ENCODE data around the gene RORC.
"Not testable (repeated sequence)": the region's sequence is repeated elsewhere in the genome, so short reads cannot be mapped to it uniquely, and the experiment has no call there.

The RORC gene

DNA sequence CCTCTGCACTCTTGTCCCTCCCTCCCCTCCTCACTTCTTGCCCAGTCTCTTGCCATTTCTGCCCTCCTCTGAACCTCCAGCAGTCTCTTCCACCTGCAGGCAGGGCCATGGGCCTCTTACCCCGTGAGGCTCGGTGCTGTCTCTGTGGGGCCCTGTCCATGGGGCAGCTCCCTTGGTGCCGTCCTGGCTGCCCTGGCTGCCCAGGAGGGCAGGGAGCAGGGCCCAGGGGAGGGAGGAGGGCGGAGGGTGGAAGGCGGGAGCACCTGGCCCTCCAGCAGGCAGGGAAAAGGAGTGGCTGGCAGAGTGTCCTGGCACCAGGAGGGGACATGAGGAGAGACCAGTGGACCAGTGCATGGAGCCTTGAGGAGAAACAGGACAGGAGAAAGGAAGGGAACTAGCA lies at the start of gene RORC:
TSS of gene RORC (minus strand) at position 198 of the 400 bp plus-strand sequence. CDS start at position 160, 38 bp downstream.
- in situ Hi-C loops (cut with MboI; ENCODE audit: low sequenced_read_pairs): no loop called here

GRCh38 chr1:151875419-151876097 lies 44.0 kb upstream of the RORC start:
- in situ Hi-C loops (cut with MboI; ENCODE audit: low sequenced_read_pairs): no loop called here

DNA sequence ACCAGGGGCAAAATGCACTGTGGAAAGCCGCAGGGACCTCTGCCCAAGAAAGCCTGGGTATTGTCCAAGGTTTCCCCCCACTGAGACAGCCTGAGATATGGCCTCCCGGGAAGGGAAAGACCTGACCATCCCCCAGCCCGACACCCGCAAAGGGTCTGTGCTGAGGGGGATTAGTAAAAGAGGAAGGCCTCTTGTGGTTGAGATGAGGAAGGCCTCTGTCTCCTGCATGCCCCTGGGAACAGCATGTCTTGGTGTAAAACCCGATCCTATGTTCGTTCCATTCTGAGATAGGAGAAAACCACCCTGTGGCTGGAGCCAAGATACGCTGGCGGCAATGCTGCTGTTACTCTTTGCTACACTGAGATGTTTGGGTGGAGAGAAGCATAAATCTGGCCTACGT lies 41.2 kb upstream of the RORC start:
- in situ Hi-C loops (cut with MboI; ENCODE audit: low sequenced_read_pairs): not testable (repeated sequence)

- in situ Hi-C loops (cut with MboI; ENCODE audit: low sequenced_read_pairs): no loop called here
These were observed 39.9 kb upstream of the RORC start for GRCh38 chr1:151871284-151872030.

DNA sequence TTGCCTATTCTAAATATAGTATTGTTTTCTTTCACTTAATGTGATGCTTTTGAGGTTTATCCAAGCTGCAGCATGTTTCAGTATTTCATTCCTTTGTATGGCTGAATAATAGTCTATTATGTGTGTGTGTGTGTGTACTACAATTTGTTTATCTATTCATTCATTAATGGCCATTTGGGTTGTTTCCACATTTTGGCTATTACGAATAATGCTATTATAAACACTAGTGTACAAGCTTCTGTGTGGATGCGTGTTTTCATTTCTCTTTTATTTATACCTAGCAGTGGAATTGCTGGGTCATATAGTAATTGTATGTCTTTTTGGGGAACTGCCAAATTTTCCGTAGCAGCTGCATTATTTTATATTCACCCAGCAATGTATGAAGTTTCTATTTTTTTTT lies 36.9 kb upstream of the RORC start:
- in situ Hi-C loops (cut with MboI; ENCODE audit: low sequenced_read_pairs): no loop called here

DNA sequence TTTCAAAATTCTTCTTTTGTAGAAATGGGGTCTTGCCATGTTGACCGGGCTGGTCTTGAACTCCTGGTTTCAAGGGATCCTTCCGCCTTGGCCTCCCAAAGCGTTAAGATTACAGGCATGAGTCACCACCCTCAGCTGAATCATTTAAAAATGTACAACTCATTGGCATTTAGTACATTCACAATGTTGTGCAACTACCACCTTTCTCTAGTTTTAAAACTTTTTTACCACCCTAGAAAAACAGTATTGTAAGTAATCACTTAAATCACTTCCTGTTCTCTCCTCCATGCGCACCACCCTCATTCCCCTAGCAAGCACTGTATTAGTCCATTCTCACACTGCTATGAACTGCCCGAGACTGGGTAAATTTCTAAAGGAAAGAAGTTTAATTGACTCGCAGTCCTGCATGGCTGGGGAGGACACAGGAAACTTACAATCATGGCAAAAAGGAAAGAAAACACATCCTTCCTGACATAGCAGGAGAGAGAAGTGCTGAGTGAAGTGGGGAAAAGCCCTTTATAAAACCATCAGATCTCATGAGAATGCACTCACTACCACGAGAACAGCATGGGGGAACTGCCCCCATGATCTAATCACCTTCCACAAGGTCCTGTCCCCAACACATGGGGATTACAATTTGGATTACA lies 36.3 kb upstream of the RORC start:
- in situ Hi-C loops (cut with MboI; ENCODE audit: low sequenced_read_pairs): no loop called here

DNA sequence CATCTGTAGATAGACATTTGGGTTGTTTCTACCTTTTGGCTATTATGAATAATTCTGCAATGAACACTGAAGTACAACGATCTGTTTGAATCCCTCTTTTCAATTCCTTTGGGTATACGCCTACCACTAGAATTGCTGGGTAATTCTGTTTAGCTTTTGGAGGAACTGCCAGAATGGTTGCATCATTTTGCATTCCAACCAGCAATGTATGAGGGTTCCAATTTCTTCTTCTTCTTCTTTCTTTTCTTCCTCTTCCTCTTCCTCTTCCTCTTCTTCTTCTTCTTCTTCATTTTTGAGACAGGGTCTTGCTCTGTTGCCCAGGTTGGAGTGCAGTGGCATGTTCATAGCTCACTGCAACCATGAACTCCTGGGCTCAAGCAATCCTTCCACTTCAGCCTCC lies 35.7 kb upstream of the RORC start:
- in situ Hi-C loops (cut with MboI; ENCODE audit: low sequenced_read_pairs): no loop called here

- in situ Hi-C loops (cut with MboI; ENCODE audit: low sequenced_read_pairs): no loop called here
These were observed 32.8 kb upstream of the RORC start for GRCh38 chr1:151864411-151864810.

- in situ Hi-C loops (cut with MboI; ENCODE audit: low sequenced_read_pairs): no loop called here
These were observed 31.0 kb upstream of the RORC start for GRCh38 chr1:151862604-151863003.

DNA sequence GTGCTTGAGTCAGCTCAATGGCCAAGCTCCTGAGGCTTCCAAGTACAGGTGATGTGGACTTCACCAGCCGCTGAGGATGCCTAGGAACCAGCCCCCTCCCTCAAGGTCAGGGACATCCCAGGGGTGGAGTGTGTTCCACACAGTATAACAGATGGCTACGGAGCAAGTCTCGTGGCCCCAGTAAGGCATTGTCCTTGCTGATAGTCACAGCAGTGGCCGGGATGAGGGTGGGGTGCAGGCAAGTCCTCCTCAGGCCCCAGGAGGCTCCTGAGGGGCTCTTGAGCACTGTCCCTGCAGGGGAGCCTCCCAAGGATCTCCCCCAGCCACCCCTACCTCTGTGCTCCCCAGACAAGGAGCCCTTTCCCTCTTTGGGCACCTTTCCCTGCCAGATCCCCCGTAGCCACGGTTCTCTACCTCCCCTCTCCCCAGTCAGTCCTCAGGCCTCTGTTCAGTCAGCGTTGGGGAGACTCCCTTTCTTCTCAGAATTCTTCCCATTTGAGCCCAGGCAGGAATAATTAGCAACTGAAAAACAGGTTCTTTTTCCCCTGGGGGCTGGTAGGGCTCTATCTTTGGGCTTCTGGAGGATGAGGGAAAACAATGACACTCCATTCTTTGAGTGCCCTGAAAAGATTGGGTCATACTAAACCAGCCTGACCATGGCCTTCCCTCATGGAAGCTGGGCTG lies 29.0 kb upstream of the RORC start:
- in situ Hi-C loops (cut with MboI; ENCODE audit: low sequenced_read_pairs): no loop called here

GRCh38 chr1:151859891-151860293 lies 28.3 kb upstream of the RORC start:
- in situ Hi-C loops (cut with MboI; ENCODE audit: low sequenced_read_pairs): no loop called here

DNA sequence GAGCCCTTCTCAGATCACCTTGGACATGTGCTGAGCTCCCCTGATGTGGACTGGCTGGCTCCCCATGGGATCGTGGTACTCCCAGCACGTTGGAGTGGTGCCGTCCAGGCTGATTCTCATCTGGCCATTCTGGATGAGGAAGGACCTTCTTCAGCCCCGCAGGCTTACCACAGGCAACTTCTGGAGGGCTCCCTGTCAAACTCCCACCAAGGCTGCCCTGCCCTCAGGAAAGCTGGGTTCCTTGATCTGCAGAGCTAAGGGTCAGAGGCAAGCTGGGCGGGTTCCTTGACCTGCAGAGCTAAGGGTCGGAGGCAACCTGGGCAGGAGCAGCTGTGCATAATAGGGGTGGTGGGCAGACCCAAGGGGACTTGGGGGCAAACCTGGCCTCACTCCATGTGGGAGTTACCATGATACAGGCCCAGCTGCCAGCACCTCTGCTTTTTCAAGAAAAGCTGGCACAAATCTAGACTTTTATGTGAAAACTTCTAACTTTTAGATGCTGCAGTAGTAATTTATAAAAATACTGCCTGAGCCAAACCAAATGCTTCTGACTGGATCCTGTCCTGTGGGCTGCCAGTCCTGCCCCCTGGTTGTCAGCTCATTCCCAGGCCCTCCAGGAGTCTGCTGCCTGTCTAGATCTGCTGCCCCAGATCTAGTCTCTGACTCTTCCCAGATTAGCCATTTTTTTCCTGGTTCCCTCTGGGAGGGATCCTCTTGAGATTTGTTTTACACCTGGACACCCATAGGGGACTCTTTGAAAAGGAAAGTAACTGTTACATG lies 27.5 kb upstream of the RORC start:
- in situ Hi-C loops (cut with MboI; ENCODE audit: low sequenced_read_pairs): no loop called here

DNA sequence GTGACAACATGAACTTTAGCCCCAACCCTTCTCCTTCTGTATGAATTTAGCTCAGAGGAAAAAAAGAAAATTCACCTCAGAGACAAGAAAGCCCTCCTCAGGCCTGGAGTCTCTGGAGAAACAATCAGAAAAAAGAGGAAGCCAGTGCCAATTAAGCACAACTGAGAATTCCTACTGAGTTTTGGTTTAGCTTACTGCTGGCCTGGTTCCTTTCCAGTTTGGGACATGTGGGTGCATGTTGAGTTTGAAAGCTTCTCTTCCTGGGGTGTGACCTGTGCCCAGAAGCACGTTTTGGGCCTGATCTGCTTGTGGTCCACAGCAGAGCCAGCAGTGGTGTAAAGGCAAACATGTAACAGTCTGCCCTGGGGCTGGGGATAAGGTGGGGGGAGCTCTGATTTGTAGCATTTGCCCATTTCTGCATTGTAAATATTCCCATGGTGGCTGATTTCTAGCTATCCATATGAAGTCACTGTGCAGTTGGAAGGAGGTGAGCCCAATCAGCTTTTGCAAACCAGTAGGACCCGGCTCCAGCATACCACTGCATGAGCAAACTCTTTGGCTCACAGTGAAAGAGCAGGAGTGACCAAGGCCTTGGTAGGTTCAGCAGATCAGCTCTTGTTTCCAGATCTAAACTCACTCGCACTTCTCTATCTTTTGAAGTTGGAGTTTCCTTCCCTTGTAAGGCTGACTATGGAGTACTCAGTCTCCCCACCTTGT lies 26.6 kb upstream of the RORC start:
- in situ Hi-C loops (cut with MboI; ENCODE audit: low sequenced_read_pairs): no loop called here

- in situ Hi-C loops (cut with MboI; ENCODE audit: low sequenced_read_pairs): no loop called here
These were observed 24.3 kb upstream of the RORC start for GRCh38 chr1:151855933-151856332.

GRCh38 chr1:151855516-151855915 lies 23.9 kb upstream of the RORC start:
- in situ Hi-C loops (cut with MboI; ENCODE audit: low sequenced_read_pairs): not testable (repeated sequence)

- in situ Hi-C loops (cut with MboI; ENCODE audit: low sequenced_read_pairs): no loop called here
These were observed 23.1 kb upstream of the RORC start for GRCh38 chr1:151854658-151855057.

DNA sequence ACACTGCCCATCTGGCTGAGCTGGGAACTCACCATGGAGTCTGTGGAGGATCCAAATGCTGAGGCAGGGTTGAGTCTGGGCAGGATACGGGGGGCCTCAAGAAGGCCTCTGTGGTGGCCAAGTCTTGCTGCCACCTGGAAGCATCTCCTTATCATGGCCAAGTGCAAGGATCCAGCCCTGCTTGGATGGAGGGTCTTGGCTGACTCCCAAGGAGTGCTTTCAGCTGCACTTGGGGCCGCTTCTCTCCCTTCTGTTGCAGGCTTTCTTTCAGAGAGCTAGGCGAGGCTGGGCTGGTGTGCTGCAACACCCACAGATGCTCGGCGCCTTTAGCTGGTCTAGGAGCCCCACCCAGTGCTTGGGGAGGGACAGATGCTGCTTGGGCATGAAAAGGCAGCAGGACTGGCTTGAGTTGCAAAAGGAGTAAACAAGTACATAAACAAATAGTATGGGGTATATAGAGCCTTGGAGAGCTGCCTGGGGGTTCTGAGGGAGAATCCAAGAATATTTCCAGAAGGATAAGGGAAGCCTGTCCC lies 21.9 kb upstream of the RORC start, which contains the start of gene THEM5:
TSS of gene THEM5 (minus strand) at position 302 of the 533 bp plus-strand sequence. CDS start at position 155, 147 bp downstream.
- in situ Hi-C loops (cut with MboI; ENCODE audit: low sequenced_read_pairs): no loop called here

GRCh38 chr1:151852733-151853132 lies 21.1 kb upstream of the RORC start:
- in situ Hi-C loops (cut with MboI; ENCODE audit: low sequenced_read_pairs): no loop called here

- in situ Hi-C loops (cut with MboI; ENCODE audit: low sequenced_read_pairs): no loop called here
These were observed 20.3 kb upstream of the RORC start for GRCh38 chr1:151851886-151852285.

- in situ Hi-C loops (cut with MboI; ENCODE audit: low sequenced_read_pairs): no loop called here
These were observed 18.3 kb upstream of the RORC start for GRCh38 chr1:151849871-151850270.
